ENCODE results near the gene HSPB3.
"Not testable (repeated sequence)": the region's sequence is repeated elsewhere in the genome, so short reads cannot be mapped to it uniquely, and the experiment has no call there.

HSPB3 gene

DNA sequence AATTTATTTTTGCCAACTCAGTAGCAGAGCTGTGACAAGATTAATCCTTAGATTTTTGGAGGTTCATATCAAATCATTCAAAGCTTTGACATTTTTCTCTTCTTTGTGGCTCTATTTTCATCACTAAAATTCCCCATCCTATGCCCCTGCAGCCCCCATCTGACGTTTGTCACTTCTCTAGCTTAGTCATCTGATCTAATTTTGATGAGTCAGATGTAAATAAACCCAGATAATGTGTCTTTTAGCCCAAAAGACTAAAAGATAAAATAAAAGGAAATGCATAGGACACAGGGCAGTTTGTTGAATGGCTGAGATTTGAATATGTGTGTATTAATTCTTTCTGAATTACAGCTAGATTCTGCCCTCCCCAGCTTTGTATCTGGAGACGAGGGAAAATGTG is 897 bp upstream of the HSPB3 start:
- in situ Hi-C loops (cut with MboI; ENCODE audit: low sequenced_read_pairs): no loop called here

DNA sequence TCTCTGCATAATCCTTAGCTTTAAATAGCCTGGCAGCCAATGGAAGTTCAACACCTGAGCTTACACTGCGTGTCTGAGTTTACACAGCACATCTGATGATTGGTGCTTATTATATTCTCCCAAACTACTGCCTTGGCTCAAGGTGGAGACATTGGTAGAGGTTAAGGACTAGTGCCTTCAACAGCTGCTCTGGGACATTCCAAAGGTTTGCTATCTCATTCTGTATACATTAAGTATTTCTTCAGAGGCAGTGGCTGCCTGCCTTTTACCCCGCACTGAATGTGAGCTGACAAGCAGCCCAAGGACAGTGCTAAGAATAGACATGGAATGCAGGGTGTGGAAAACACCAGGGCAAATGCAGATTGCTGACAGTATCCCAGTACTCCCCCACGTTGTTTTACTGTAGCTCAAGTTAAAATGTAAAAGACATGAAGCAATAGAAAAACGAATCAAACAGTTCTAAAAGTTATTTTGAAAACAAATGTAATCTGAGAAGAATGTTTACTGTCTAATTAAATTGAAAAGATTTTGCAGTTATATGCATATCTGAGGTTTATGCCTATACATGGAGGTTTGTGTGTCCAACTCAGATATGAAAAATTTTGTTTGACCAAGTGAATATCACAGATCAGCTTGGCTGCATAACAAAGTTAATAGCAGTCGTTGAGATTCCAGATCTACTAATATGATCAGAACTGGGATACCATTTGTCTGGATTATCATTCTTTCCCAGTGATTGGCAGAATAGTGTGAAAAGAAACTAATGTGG is 1.8 kb downstream of the HSPB3 start:
- in situ Hi-C loops (cut with MboI; ENCODE audit: low sequenced_read_pairs): no loop called here

DNA sequence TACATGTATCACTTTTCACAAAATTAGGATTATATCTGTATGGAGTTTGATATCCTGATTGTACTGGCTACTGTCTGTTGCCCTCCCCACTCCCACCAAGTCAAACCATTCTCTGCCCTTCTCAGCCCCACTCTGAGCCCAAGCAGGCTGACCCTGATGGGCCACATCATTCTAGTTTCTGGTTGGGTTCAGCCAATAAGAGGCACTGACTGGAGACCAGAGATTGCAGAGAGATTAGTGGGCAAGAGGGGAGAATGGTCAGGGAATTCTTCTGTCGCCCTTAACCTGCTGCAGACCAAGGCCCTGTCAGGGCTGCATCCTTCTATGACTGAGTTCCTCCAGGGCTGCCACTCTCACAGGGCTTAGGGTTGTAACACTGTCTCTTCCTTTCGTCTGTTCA is 2.7 kb downstream of the HSPB3 start:
- in situ Hi-C loops (cut with MboI; ENCODE audit: low sequenced_read_pairs): no loop called here

DNA sequence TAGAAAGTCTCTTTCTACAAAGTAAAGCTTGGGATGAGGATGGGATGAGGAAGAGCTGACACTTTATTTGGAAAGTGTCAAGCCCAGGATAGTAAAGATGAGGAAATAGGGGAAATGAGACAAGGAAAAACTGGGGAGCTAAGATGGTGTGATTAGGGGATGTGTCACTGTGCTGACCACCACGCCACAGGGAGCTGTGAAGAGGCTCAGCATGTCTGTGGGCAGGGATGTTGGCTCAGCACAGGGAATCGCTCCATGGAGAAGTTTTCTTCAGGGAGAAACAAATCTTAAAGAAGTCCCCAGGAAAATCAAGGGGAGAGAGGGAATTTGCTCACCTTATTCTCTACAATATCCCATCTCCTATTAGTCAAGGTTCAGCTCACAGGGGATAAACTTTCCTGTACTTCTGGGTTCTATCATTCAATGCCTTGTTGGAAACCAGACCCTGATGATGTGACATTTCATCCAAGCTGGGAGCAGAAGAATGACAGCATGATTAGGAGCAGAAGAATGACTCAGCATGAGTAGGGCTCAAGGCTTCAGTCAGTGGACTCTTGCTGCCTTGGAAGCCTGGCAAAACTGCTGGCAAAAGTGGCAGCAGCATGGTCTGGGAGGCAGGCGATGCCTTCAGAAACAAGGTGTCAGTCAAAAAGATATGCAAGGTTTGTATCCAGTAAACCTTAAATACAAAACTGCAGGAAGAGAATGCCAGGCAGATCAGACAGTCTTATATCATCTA is 4.9 kb downstream of the HSPB3 start:
- in situ Hi-C loops (cut with MboI; ENCODE audit: low sequenced_read_pairs): no loop called here

DNA sequence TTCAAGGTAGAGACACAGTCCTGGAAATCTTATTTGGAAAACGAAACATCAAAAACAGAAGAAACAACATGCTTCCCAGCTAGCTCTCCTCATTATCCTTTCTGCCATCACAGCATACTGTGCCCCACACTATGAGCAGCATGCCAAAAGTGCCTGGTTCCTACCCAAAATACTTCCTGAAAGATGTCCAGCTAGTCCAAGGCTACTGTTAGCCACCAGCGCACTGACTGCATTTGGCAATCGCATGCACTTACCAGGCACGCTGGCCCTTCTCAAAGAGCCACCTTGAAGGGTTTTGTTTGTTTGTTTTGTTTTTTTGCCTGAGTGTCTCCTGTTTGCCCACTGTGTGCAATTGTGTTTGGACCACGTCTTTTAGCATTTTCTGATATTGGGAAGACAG is 6.8 kb downstream of the HSPB3 start:
- in situ Hi-C loops (cut with MboI; ENCODE audit: low sequenced_read_pairs): no loop called here

- in situ Hi-C loops (cut with MboI; ENCODE audit: low sequenced_read_pairs): no loop called here
These were observed 8.2 kb downstream of the HSPB3 start for GRCh38 chr5:54463713-54464112.

GRCh38 chr5:54469622-54470021 is 14.1 kb downstream of the HSPB3 start:
- in situ Hi-C loops (cut with MboI; ENCODE audit: low sequenced_read_pairs): no loop called here

GRCh38 chr5:54470128-54470527 is 14.6 kb downstream of the HSPB3 start:
- in situ Hi-C loops (cut with MboI; ENCODE audit: low sequenced_read_pairs): no loop called here

DNA sequence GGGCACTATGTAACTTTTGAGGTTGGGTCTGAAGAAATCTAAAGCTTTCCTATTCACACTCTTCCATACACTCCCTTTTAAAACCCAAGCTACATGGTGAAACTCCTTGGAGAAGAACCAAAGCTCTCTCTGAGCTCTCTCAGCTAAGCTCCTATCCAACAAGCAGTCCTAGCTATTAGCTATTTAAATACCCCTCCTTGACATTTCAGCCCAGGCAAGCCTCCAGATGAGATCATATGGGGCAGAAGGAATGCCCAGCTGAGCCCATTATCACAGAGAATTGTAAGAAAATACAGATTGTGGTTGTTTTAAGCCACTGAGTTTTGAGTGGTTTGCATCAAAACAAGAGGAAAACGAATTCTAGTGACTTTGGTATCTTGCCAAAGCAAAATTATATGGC is 15.2 kb downstream of the HSPB3 start:
- in situ Hi-C loops (cut with MboI; ENCODE audit: low sequenced_read_pairs): no loop called here

DNA sequence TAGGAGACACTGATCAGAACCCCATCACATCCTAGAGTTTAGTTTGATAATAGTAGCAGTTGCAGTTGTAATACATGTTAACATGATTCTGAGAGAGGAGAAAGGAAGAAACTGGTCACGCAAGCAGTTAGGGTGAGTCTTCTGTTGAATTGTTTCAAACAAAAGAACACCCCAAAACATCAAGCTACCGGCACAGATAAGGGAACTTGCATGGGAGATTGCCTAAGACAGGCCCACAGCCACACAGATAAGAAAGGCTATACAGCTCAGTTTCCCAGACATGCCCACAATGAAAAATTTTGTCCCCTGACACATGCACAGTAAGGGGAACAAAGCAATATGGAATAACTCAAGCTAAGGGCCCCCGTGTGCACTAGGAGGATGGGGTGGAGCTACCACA is 15.9 kb downstream of the HSPB3 start:
- in situ Hi-C loops (cut with MboI; ENCODE audit: low sequenced_read_pairs): no loop called here

GRCh38 chr5:54476682-54477081 is 21.2 kb downstream of the HSPB3 start:
- in situ Hi-C loops (cut with MboI; ENCODE audit: low sequenced_read_pairs): no loop called here

DNA sequence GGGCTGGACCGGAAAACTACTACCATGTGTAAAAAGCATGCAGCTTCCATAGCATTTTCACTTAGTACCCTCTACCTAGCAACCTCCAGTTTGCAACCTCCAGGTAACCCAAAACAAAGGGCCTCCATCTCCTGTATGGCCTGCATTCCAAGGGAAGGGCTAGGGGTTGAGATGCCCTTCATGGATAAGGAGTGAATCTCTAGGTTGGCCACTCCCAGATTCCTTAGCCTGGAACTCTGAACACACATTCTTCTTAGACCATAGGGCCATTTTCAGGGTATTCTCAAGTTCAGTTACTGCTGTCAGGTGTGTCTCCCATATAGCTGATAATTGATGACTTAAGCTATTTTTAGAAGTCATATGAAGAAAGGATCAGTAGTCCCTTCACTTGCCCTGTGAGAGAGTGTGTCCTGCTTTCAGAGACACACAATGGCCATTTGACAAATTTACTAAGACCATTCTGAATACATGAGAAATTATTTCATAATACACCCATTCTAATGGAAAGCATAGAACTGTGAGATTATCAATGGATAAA is 22.5 kb downstream of the HSPB3 start:
- in situ Hi-C loops (cut with MboI; ENCODE audit: low sequenced_read_pairs): no loop called here

- in situ Hi-C loops (cut with MboI; ENCODE audit: low sequenced_read_pairs): no loop called here
These were observed 24.8 kb downstream of the HSPB3 start for GRCh38 chr5:54480296-54480695.

GRCh38 chr5:54484219-54484894 is 28.9 kb downstream of the HSPB3 start:
- in situ Hi-C loops (cut with MboI; ENCODE audit: low sequenced_read_pairs): no loop called here

DNA sequence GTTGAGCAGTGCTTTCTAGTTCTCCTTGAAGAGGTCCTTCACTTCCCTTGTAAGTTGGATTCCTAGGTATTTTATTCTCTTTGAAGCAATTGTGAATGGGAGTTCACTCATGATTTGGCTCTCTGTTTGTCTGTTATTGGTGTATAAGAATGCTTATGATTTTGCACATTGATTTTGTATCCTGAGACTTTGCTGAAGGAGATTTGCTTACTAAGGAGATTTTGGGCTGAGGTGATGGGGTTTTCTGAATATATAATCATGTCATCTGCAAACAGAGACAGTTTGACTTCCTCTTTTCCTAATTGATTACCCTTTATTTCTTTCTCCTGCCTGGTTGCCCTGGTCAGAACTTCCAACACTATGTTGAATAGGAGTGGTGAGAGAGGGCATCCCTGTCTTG is 30.2 kb downstream of the HSPB3 start:
- in situ Hi-C loops (cut with MboI; ENCODE audit: low sequenced_read_pairs): not testable (repeated sequence)

DNA sequence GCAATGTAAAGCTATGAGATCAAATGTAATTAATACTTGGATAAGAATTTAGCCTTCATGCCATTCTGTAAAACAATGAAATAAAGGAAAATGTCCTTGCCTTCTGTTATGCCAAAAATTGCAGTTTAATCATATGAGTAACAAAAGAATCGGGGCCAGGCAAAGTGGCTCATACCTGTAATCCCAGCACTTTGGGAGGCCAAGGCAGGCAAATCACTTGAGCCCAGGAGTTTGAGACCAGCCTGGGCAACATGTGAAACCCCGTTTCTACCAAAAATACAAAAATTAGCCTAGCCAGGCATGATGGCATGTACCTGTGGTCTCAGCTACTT is 34.1 kb downstream of the HSPB3 start:
- in situ Hi-C loops (cut with MboI; ENCODE audit: low sequenced_read_pairs): not testable (repeated sequence)

GRCh38 chr5:54491326-54491725 is 35.8 kb downstream of the HSPB3 start:
- in situ Hi-C loops (cut with MboI; ENCODE audit: low sequenced_read_pairs): no loop called here

GRCh38 chr5:54492178-54492577 is 36.7 kb downstream of the HSPB3 start:
- in situ Hi-C loops (cut with MboI; ENCODE audit: low sequenced_read_pairs): no loop called here

DNA sequence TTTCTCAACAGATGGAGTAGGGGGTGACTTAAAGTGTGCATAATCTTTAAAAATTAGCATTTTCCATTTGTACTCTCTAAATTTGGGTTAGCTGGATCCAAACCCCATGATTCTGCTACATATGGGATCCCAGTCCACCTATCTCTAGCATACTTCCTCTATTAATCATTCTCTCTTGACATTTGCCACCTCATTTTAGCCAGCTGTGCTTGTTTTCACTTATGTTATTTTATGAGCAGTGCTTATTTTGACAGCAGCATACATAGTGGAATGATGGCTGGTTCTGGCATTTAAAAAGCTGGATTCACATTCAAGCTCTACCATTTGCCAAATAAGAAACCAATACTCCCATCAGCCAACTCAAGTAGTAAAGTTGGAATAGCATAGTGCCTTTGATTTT is 39.5 kb downstream of the HSPB3 start:
- in situ Hi-C loops (cut with MboI; ENCODE audit: low sequenced_read_pairs): no loop called here

Data from hTERT RPE-1 (cell line).